PC-9 (cell line): ENCODE results near the gene FCER2. TPM values are rescaled to one million over a fixed set of nuclear protein-coding genes. Genes with fewer than 3 reads are reported as not detected.

ENCODE experiments used
- BruUV-seq: library from RNA; stranded (reverse); fragments of 400-500 nt; replicated peaks from 2 replicates; lab custom pipeline; 2021; lab: Mats Ljungman, UMichigan
- CTCF ChIA-PET: fragments of 300-600 bp; sonication (Branson Sonifier 250); formaldehyde crosslinking; loops from one replicate; lab custom pipeline; 2022; ENCODE audit warnings: antibody characterized with exemption; lab: Charles Lee
- POLR2A ChIA-PET: fragments of 300-600 bp; sonication (Branson Sonifier 250); formaldehyde crosslinking; loops from one replicate; lab custom pipeline; 2022; ENCODE audit warnings: antibody characterized with exemption; ENCODE audit not compliant: unreplicated experiment; lab: Charles Lee
- DNase-seq, 2 experiments: peaks; one replicate each; pipeline versions ENCODE4 v3.0.0 to v3.0.0-alpha.2; 2015 to 2022; ENCODE audit warnings: mixed read lengths in 1 of 2
- H2AFZ ChIP-seq: fragments of 200-600 bp; sonication (generic); 2 replicates; pipeline ENCODE4 v1.8.1; 2017; ENCODE audit warnings: antibody characterized with exemption
- H3F3A ChIP-seq: fragments of 200-600 bp; sonication (generic); 2 replicates; pipeline ENCODE4 v1.8.1; 2017; ENCODE audit warnings: antibody characterized with exemption, mild to moderate bottlenecking, low read depth; ENCODE audit not compliant: insufficient read depth
- H3K27ac ChIP-seq: fragments of 200-600 bp; sonication (generic); 2 replicates; pipeline ENCODE4 v1.6.1; 2016; ENCODE audit warnings: mixed run types
- H3K27me3 ChIP-seq: fragments of 200-600 bp; sonication (generic); 2 replicates; pipeline ENCODE4 v1.6.1; 2016; ENCODE audit warnings: low read depth, mixed run types; ENCODE audit not compliant: insufficient read depth
- H3K36me3 ChIP-seq: fragments of 200-600 bp; sonication (generic); 2 replicates; pipeline ENCODE4 v1.6.1; 2016; ENCODE audit warnings: low read depth, mixed run types
- H3K4me1 ChIP-seq: fragments of 200-600 bp; sonication (generic); replicated peaks from 2 replicates; pipeline ENCODE4 v1.6.1; 2016; ENCODE audit warnings: mixed run types; ENCODE audit not compliant: insufficient read depth
- H3K4me2 ChIP-seq: fragments of 200-600 bp; sonication (generic); 2 replicates; pipeline ENCODE4 v1.6.1; 2017; ENCODE audit warnings: mixed run types
- H3K4me3 ChIP-seq: fragments of 200-600 bp; sonication (generic); 2 replicates; pipeline ENCODE4 v1.6.1; 2016; ENCODE audit warnings: mixed run types
- H3K79me2 ChIP-seq: fragments of 200-600 bp; sonication (generic); 2 replicates; pipeline ENCODE4 v1.6.1; 2017; ENCODE audit warnings: low read depth, mixed run types
- H3K9me2 ChIP-seq: fragments of 200-600 bp; sonication (generic); 2 replicates; pipeline ENCODE4 v1.8.1; 2017; ENCODE audit warnings: mild to moderate bottlenecking; ENCODE audit not compliant: insufficient read depth
- H3K9me3 ChIP-seq: fragments of 200-600 bp; sonication (generic); 2 replicates; pipeline ENCODE4 v1.8.1; 2016; ENCODE audit warnings: low read depth; ENCODE audit not compliant: insufficient read depth
- H4K20me1 ChIP-seq: fragments of 200-600 bp; sonication (generic); 2 replicates; pipeline ENCODE4 v1.8.1; 2017; ENCODE audit not compliant: insufficient read depth
- EZH2 ChIP-seq: fragments of 200-600 bp; sonication (generic); IDR thresholded peaks from 2 replicates; pipeline ENCODE4 v1.8.0; 2017; ENCODE audit warnings: antibody characterized with exemption, low read depth
- intact Hi-C: fragments of 100-400 bp; cut with micrococcal nuclease; formaldehyde crosslinking; loops from one replicate; pipeline ENCODE4 v1.10.0; 2022; ENCODE audit not compliant: unreplicated experiment
- total RNA-seq: library from RNA; stranded (reverse); gene quantifications from 2 replicates; pipeline ENCODE4 v1.2.3, GENCODE V29; 2021
- TF ChIP-seq, protein P1 (sequence below): fragments of 200-600 bp; sonication (generic); conservative IDR thresholded peaks from 2 replicates; pipeline ENCODE4 v1.6.1; 2017; ENCODE audit warnings: mixed run types, antibody characterized with exemption, mild to moderate bottlenecking, moderate library complexity

The FCER2 gene
- total RNA-seq, 1 experiment from 2014 or later = not detected

GRCh38 chr19:7715671-7716070, 13.7 kb upstream of the FCER2 start:
- Histone ChIP-seq H2AFZ (no peak overlapping the region), H3K9me3 (0 out of 2 replicates have a peak, but pooled peaks cover 3% of the 10 kb centered on the region), H3K4me2 (no peak overlapping the region), H4K20me1 (no peaks in the 10 kb centered on the region), H3K9me2 (no peaks in the 10 kb centered on the region), H3K79me2 (no peaks in the 10 kb centered on the region), H3K4me3 (no peak overlapping the region), H3K27me3 (peaks cover 5% of the 10 kb centered on the region; the same call in 1 of the 2 replicates), H3F3A (no peaks in the 10 kb centered on the region), H3K36me3 (no peaks in the 10 kb centered on the region), H3K4me1 (no peaks in the 10 kb centered on the region), H3K27ac (no peak overlapping the region)
- intact Hi-C loops = no loop called here
- no peak for TF ChIP-seq EZH2
- TF ChIP-seq, protein P1, sequence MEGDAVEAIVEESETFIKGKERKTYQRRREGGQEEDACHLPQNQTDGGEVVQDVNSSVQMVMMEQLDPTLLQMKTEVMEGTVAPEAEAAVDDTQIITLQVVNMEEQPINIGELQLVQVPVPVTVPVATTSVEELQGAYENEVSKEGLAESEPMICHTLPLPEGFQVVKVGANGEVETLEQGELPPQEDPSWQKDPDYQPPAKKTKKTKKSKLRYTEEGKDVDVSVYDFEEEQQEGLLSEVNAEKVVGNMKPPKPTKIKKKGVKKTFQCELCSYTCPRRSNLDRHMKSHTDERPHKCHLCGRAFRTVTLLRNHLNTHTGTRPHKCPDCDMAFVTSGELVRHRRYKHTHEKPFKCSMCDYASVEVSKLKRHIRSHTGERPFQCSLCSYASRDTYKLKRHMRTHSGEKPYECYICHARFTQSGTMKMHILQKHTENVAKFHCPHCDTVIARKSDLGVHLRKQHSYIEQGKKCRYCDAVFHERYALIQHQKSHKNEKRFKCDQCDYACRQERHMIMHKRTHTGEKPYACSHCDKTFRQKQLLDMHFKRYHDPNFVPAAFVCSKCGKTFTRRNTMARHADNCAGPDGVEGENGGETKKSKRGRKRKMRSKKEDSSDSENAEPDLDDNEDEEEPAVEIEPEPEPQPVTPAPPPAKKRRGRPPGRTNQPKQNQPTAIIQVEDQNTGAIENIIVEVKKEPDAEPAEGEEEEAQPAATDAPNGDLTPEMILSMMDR = no peak
- CTCF ChIA-PET = no interaction called here
- DNase-seq = no peak
- no TSS peak for BruUV-seq
- POLR2A ChIA-PET = interaction anchor here (0.7 kb wide), 1 partner anchor 156 kb away, joined by 4 read pairs; no protein-coding TSS in a partner anchor

- ChIA-PET CTCF (no interaction called here), POLR2A (no interaction called here)
- BruUV-seq = no TSS peak
- Histone ChIP-seq H4K20me1 (no peaks in the 10 kb centered on the region), H3K27me3 (no peaks in the 10 kb centered on the region), H3K9me2 (no peaks in the 10 kb centered on the region), H3K27ac (no peak overlapping the region), H3K4me2 (no peak overlapping the region), H3K9me3 (no peaks in the 10 kb centered on the region), H3K4me3 (no peak overlapping the region), H2AFZ (no peak overlapping the region), H3K4me1 (no peaks in the 10 kb centered on the region), H3K79me2 (no peaks in the 10 kb centered on the region), H3K36me3 (no peaks in the 10 kb centered on the region), H3F3A (no peaks in the 10 kb centered on the region)
- intact Hi-C loops = no loop called here
- TF ChIP-seq, protein P1 = no peak
- no peak for TF ChIP-seq EZH2
- DNase-seq = no peak
Observed at GRCh38 chr19:7710616-7711015, 8.7 kb upstream of the FCER2 start.

DNA sequence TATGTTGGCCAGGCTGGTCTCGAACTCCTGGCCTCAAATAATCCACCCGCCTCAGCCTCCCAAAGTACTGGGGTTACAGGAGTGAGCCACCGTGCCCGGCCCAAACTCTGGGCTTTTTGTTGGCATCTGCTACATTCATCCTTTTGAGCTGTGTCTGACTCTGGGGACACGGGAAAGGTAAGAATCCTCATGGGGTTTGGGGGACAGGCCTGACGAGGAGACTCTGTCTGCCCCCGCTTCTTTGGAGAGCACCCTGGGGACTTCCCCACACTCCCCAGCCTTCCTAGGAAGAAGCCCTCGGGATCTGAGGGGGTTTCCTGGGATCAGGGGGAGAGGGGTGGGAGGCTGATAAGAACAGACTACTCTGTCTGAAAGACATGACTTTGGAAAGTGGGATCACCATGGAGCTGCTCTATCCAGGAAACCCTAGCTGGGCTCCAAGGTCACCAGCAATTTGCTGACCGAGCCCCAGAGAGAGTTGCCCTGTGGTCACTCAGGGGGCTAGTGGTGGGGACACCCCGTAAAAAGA, 8.1 kb upstream of the FCER2 start:
- intact Hi-C loops = no loop called here
- Histone ChIP-seq H2AFZ (no peak overlapping the region), H3K4me1 (no peaks in the 10 kb centered on the region), H3K4me2 (no peak overlapping the region), H3K4me3 (no peak overlapping the region), H3F3A (no peaks in the 10 kb centered on the region), H3K27me3 (no peaks in the 10 kb centered on the region), H4K20me1 (no peaks in the 10 kb centered on the region), H3K79me2 (no peaks in the 10 kb centered on the region), H3K9me2 (no peaks in the 10 kb centered on the region), H3K9me3 (no peaks in the 10 kb centered on the region), H3K27ac (no peak overlapping the region), H3K36me3 (no peaks in the 10 kb centered on the region)
- BruUV-seq = no TSS peak
- POLR2A ChIA-PET = no interaction called here
- no peak for TF ChIP-seq EZH2
- DNase-seq = no peak
- CTCF ChIA-PET = no interaction called here

- H3K4me3 ChIP-seq = no peak overlapping the region
- H2AFZ ChIP-seq = no peak overlapping the region
- H3K27ac ChIP-seq = no peak overlapping the region
- H3K27me3 ChIP-seq = peaks cover 13% of the 10 kb centered on the region; the same call in 1 of the 2 replicates
- no TSS peak for BruUV-seq
- intact Hi-C loops = no loop called here
- ChIA-PET POLR2A (no interaction called here), CTCF (no interaction called here)
- no peaks in the 10 kb centered on the region for H3K9me2 ChIP-seq
- H3K79me2 ChIP-seq = no peaks in the 10 kb centered on the region
- DNase-seq = no peak
- H3K36me3 ChIP-seq = no peaks in the 10 kb centered on the region
- H3F3A ChIP-seq = no peaks in the 10 kb centered on the region
- no peak overlapping the region for H3K4me2 ChIP-seq
- no peaks in the 10 kb centered on the region for H3K4me1 ChIP-seq
- H4K20me1 ChIP-seq = no peaks in the 10 kb centered on the region
- H3K9me3 ChIP-seq = no peaks in the 10 kb centered on the region
- TF ChIP-seq, protein P1 = no peak
- TF ChIP-seq EZH2 = no peak
Observed at GRCh38 chr19:7706955-7707456, 5.1 kb upstream of the FCER2 start.
